HG02610 (cell line): ENCODE measurements around the gene HMGA1.
"Not testable (repeated sequence)": the region's sequence is repeated elsewhere in the genome, so short reads cannot be mapped to it uniquely, and the experiment has no call there.

ENCODE experiments used
- ATAC-seq: cut with Tn5 transposase; IDR thresholded peaks from one replicate; pipeline ENCODE4 v1.9.1; 2021; ENCODE audit warnings: mild to moderate bottlenecking, moderate library complexity; ENCODE audit not compliant: unreplicated experiment

HMGA1 gene

GRCh38 chr6:34239893-34240292 lies 3.2 kb downstream of the HMGA1 start:
- ATAC-seq, result no peak

GRCh38 chr6:34240329-34241248 lies 3.9 kb downstream of the HMGA1 start:
- no peak for ATAC-seq

- ATAC-seq, result no peak
These were observed 4.9 kb downstream of the HMGA1 start for GRCh38 chr6:34241351-34242215.

- ATAC-seq, result no peak
These were observed 5.8 kb downstream of the HMGA1 start for GRCh38 chr6:34242252-34243130.

GRCh38 chr6:34243131-34243771 lies 6.6 kb downstream of the HMGA1 start:
- no peak for ATAC-seq

- no peak for ATAC-seq
These were observed 7.5 kb downstream of the HMGA1 start for GRCh38 chr6:34243901-34244884.

GRCh38 chr6:34245032-34245760 lies 8.5 kb downstream of the HMGA1 start:
- not testable (repeated sequence) for ATAC-seq

GRCh38 chr6:34245761-34246140 lies 9.1 kb downstream of the HMGA1 start:
- ATAC-seq, result not testable (repeated sequence)

GRCh38 chr6:34246249-34246562 lies 9.5 kb downstream of the HMGA1 start:
- no peak for ATAC-seq

GRCh38 chr6:34246563-34247391 lies 10.1 kb downstream of the HMGA1 start:
- ATAC-seq, result no peak

GRCh38 chr6:34247481-34248197 lies 11.0 kb downstream of the HMGA1 start:
- ATAC-seq, result no peak

GRCh38 chr6:34248198-34248726 lies 11.6 kb downstream of the HMGA1 start:
- peak; percentile 16 for ATAC-seq

GRCh38 chr6:34248727-34249468 lies 12.2 kb downstream of the HMGA1 start, which contains the start of gene SMIM29:
SMIM29 (minus strand) TSS chr6:34249006; CDS start chr6:34247791, 1,215 bp downstream.
- ATAC-seq, result peak; percentile 75

- peak; percentile 23 for ATAC-seq
These were observed 13.0 kb downstream of the HMGA1 start for GRCh38 chr6:34249469-34250261.

GRCh38 chr6:34252395-34252794 lies 15.7 kb downstream of the HMGA1 start:
- ATAC-seq, result not testable (repeated sequence)
